Muscle of leg (tissue), 11 donors: Measurements from ENCODE around the gene NUDT9. TPM values are rescaled to one million over a fixed set of nuclear protein-coding genes. Genes with fewer than 3 reads are reported as not detected.
"Not testable (repeated sequence)": the region's sequence is repeated elsewhere in the genome, so short reads cannot be mapped to it uniquely, and the experiment has no call there.

Source experiments
- DNase-seq: peaks from one replicate; pipeline ENCODE4 v3.0.0; 2013
- H3K27ac ChIP-seq: one replicate; pipeline ENCODE4 v1.5.1; 2013; ENCODE audit warnings: mild to moderate bottlenecking, low read length, control low read depth
- H3K27me3 ChIP-seq: one replicate; pipeline ENCODE4 v1.6.1; 2013; ENCODE audit warnings: low read length; ENCODE audit not compliant: control insufficient read depth, insufficient read depth
- H3K36me3 ChIP-seq: one replicate; pipeline ENCODE4 v1.6.1; 2013; ENCODE audit warnings: low read length; ENCODE audit not compliant: control insufficient read depth, insufficient read depth
- H3K4me1 ChIP-seq: one replicate; pipeline ENCODE4 v1.6.1; 2013; ENCODE audit warnings: low read length; ENCODE audit not compliant: control insufficient read depth, insufficient read depth
- H3K4me3 ChIP-seq: one replicate; pipeline ENCODE4 v1.5.1; 2013; ENCODE audit warnings: low read length, control low read depth
- H3K9me3 ChIP-seq: replicated peaks from 2 replicates; pipeline ENCODE4 v1.6.1; 2013; ENCODE audit warnings: low read depth, low read length; ENCODE audit not compliant: control insufficient read depth
- WGBS: methylation state at CpG from one replicate; pipeline ENCODE4 v1.1.5; 2013; ENCODE audit warnings: missing lambda C conversion rate; ENCODE audit not compliant: insufficient coverage; 5-methylcytosine and 5-hydroxymethylcytosine counted together
- polyA plus RNA-seq, 8 donors: library from polyadenylated mRNA; unstranded; fragments of 120-200 nt; gene quantifications; one replicate each; pipeline versions ENCODE4 v1.2.1 to v1.2.3, GENCODE V29; 2013; ENCODE audit warnings: inconsistent platforms in 1 of 8, low replicate concordance in 1 of 8; ENCODE audit not compliant: insufficient read length in 8 of 8, insufficient read depth in 1 of 8
- total RNA-seq: library from RNA; stranded (reverse); fragments of 120-200 nt; gene quantifications from one replicate; pipeline ENCODE4 v1.2.4, GENCODE V29; 2013

NUDT9 gene
- total and polyA plus RNA-seq, 9 donors: 10.7 to 35.7 (median 28.7) TPM

DNA sequence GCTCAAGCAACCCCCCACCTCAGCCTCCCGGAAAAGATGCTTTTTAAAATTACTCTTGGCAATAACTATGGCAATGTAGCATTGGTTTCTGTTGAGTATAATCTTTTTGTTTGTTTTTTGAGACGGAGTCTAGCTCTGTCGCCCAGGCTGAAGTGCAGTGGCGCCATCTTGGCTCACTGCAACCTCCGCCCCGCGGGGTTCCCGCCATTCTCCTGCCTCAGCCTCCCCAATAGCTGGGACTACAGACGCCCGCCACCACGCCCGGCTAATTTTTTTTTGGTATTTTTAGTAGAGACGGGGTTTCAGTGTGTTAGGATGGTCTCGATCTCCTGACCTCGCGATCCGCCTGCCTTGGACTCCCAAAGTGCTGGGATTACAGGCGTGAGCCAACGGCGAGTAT, 32.3 kb upstream of the NUDT9 start:
- Histone ChIP-seq H3K27ac (peak overlapping the region; percentile 88), H3K4me3 (peak overlapping the region; percentile 85), H3K9me3 (peaks cover 13% of the 10 kb centered on the region)
- no CpG with 5 or more reads among the region's 20 CpGs for WGBS
- not testable (repeated sequence) for DNase-seq, H3K27me3 ChIP-seq, H3K36me3 ChIP-seq, H3K4me1 ChIP-seq

DNA sequence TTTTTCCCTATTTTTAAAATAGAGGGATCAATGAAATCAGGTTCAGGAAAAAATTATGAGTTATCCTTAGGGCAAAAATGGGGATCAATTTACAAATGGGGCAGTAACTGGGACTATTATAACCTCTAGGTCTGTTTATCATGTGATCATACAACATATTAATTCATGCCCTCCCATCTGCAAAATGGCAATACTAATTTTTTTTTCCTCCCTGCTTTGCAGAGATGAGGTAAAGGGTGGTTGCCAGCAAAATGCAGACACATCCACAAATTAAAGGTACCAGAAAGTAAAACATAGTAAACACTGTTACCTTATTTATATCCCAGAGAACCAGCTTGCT, 31.9 kb upstream of the NUDT9 start:
- H3K27me3 ChIP-seq: no peaks in the 10 kb centered on the region
- peak overlapping the region; percentile 85 for H3K4me3 ChIP-seq
- H3K4me1 ChIP-seq: no peaks in the 10 kb centered on the region
- H3K36me3 ChIP-seq: no peaks in the 10 kb centered on the region
- H3K9me3 ChIP-seq: peaks cover 13% of the 10 kb centered on the region
- no peak for DNase-seq
- peak overlapping the region; percentile 88 for H3K27ac ChIP-seq

DNA sequence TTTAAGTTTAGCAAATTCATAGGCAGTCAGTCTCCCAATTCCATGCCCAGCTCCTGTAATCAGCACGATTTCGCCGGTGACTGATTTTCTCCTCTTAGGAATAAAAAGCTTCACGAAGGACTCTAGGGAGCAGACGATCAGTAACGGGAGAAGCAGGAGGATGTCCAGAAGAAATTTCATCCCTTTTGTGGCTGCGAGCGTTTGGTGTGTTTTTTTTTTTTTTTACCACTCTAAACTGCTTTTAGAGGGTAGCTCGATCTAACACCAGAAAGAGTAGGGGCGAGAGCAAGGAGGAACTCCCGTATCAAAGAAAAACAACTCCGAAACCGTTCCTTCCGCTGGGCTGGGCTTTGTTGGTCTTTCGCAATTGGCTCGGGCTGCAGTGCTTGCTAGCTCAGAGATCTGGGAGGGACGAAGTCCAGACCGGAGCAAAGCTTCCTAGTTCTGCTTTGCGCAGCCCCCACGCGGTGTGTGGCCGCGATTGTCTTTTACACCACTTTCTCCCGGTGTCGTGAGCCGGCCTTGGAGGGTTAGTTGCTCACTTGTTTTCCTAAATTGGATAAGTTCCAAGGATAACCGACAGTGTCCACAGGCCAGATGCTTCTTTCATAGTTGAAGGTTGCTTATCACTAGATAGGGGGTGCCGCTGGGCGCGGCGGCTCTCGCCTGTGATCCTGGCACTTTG, 31.3 kb upstream of the NUDT9 start, which contains the start of gene HSD17B11:
Gene HSD17B11 (minus strand): TSS at position 298 of the 685 bp plus-strand sequence. CDS start 118 bp downstream, at position 180.
- 0% methylated on average over 17 of the region's 32 CpGs for WGBS
- H3K36me3 ChIP-seq: no peaks in the 10 kb centered on the region
- peaks cover 13% of the 10 kb centered on the region for H3K9me3 ChIP-seq
- no peaks in the 10 kb centered on the region for H3K27me3 ChIP-seq
- peak within 1 kb of the TSS; percentile 88 for H3K27ac ChIP-seq
- peak; percentile 98 for DNase-seq
- H3K4me1 ChIP-seq: no peaks in the 10 kb centered on the region
- peak within 1 kb of the TSS; percentile 85 for H3K4me3 ChIP-seq

GRCh38 chr4:87391576-87392054, 30.8 kb upstream of the NUDT9 start:
- Histone ChIP-seq H3K4me3 (peak overlapping the region; percentile 85), H3K9me3 (peaks cover 13% of the 10 kb centered on the region), H3K36me3 (no peaks in the 10 kb centered on the region), H3K27ac (peak overlapping the region; percentile 88), H3K27me3 (no peaks in the 10 kb centered on the region), H3K4me1 (no peaks in the 10 kb centered on the region)
- WGBS: 0% methylated on average over 4 of the region's 16 CpGs
- no peak for DNase-seq

DNA sequence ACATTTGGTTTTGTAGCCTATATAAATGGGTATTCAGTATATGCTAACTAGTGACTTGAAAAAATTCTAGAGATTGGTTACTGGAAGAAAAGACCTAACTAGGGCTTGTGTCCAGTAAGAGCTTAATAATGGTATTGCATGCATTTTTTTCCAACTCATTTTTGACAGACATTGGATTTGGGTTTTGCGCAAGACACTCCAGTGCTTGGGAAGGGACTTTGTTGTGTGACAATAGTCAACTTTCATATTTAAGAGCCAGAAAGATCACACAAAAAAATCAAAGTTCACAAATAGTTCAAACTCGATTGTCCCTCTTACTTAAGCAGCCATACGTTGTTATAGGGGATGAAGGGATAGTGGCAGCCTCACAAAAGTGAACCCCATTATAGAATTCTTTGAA, 30.2 kb upstream of the NUDT9 start:
- H3K36me3 ChIP-seq: no peaks in the 10 kb centered on the region
- H3K9me3 ChIP-seq: peaks cover 8% of the 10 kb centered on the region
- DNase-seq: no peak
- WGBS: no CpG with 5 or more reads among the region's 3 CpGs
- H3K27ac ChIP-seq: no peak overlapping the region
- no peaks in the 10 kb centered on the region for H3K27me3 ChIP-seq
- no peak overlapping the region for H3K4me3 ChIP-seq
- no peaks in the 10 kb centered on the region for H3K4me1 ChIP-seq

DNA sequence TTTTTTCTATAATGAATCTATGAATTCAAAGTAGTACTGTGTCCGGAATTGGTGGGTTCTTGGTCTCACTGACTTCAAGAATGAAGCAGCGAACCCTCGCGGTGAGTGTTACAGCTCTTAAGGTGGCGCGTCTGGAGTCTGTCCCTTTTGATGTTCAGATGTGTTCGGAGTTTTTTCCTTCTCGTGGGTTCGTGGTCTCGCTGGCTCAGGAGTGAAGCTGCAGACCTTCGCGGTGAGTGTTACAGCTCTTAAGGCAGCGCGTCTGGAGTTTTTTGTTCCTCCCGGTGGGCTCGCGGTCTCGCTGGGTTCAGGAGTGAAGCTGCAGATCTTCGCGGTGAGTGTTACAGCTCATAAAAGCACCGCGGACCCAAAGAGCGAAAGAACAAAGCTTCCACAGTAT, 27.3 kb upstream of the NUDT9 start:
- not testable (repeated sequence) for H3K4me3 ChIP-seq, H3K36me3 ChIP-seq, H3K9me3 ChIP-seq, DNase-seq, H3K27me3 ChIP-seq, H3K4me1 ChIP-seq, H3K27ac ChIP-seq
- 92% methylated on average over 21 of the region's 23 CpGs for WGBS

DNA sequence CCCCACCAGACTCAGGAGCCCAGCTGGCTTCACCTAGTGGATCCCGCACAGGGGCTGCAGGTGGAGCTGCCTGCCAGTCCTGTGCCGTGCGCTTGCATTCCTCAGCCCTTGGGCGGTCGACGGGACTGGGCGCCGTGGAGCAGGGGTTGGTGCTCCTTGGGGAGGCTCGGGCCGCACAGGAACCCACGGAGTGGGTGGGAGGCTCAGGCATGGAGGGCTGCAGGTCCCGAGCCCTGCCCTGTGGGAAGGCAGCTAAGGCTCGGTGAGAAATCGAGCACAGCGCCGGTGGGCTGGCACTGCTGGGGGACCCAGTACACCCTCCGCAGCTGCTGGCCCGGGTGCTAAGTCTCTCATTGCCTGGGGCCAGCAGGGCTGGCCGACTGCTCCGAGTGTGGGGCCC, 26.5 kb upstream of the NUDT9 start:
- not testable (repeated sequence) for H3K27me3 ChIP-seq, H3K9me3 ChIP-seq, H3K27ac ChIP-seq, H3K36me3 ChIP-seq, H3K4me3 ChIP-seq, DNase-seq, H3K4me1 ChIP-seq
- WGBS: 93% methylated on average over 7 of the region's 20 CpGs

GRCh38 chr4:87399148-87399547, 23.2 kb upstream of the NUDT9 start:
- H3K9me3 ChIP-seq: no peaks in the 10 kb centered on the region
- no peak for DNase-seq
- no peak overlapping the region for H3K4me3 ChIP-seq
- no peaks in the 10 kb centered on the region for H3K36me3 ChIP-seq
- H3K4me1 ChIP-seq: no peaks in the 10 kb centered on the region
- no peaks in the 10 kb centered on the region for H3K27me3 ChIP-seq
- 59% methylated on average over 3 of the region's 3 CpGs for WGBS
- no peak overlapping the region for H3K27ac ChIP-seq

DNA sequence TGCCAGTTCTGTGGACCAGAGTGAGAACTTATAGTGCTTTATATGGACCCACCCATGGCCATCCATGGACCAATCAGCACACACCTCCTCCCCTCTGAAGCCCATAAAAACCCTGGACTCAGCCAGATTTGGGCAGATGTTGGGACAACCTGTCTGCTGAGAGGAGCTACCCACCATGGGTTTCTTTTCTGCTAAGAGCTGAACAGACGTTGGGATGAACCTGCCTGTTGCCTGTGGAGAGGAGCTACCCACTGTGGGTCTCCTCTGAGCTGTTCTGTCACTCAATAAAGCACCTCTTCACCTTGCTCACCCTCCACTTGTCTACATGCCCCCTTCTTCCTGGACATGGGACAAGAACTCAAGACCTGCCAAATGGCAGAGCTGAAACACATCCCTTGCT, 22.4 kb upstream of the NUDT9 start:
- H3K27ac ChIP-seq: no peak overlapping the region
- H3K9me3 ChIP-seq: no peaks in the 10 kb centered on the region
- DNase-seq: no peak
- no peaks in the 10 kb centered on the region for H3K27me3 ChIP-seq
- WGBS: 67% methylated on average over 1 of the region's 1 CpG
- H3K4me1 ChIP-seq: no peaks in the 10 kb centered on the region
- no peaks in the 10 kb centered on the region for H3K36me3 ChIP-seq
- H3K4me3 ChIP-seq: no peak overlapping the region

- not testable (repeated sequence) for H3K4me1 ChIP-seq, DNase-seq, H3K9me3 ChIP-seq, H3K27me3 ChIP-seq, H3K36me3 ChIP-seq, H3K27ac ChIP-seq, H3K4me3 ChIP-seq
- no CpG with 5 or more reads among the region's 1 CpG for whole genome bisulfite sequencing
Measured at GRCh38 chr4:87403732-87404131, 18.6 kb upstream of the NUDT9 start.
